H1 (cell line): ENCODE data around the gene ANXA8L1. TPM values are rescaled to one million over a fixed set of nuclear protein-coding genes. Genes with fewer than 3 reads are reported as not detected.
"Not testable (repeated sequence)": the region's sequence is repeated elsewhere in the genome, so short reads cannot be mapped to it uniquely, and the experiment has no call there.

Source experiments
- CTCF ChIA-PET: fragments of 300-600 bp; sonication (Branson Sonifier 250); formaldehyde crosslinking; loops from one replicate; lab custom pipeline; 2021; ENCODE audit not compliant: partially characterized antibody; lab: Charles Lee
- POLR2A ChIA-PET: fragments of 300-600 bp; sonication (Branson Sonifier 250); formaldehyde crosslinking; loops from one replicate; lab custom pipeline; 2021; ENCODE audit warnings: inconsistent platforms; ENCODE audit not compliant: partially characterized antibody; lab: Charles Lee
- DNase-seq, 2 experiments: peaks; one replicate each; pipeline versions ENCODE4 v3.0.0 to v3.0.0-alpha.2; 2010 to 2022; ENCODE audit warnings: low spot score in 2 of 2, low read depth in 1 of 2, mixed read lengths in 1 of 2
- FAIRE-seq: peaks from 2 replicates; lab custom pipeline; 2011; peaks lifted over from hg19 to GRCh38; lab: Jason Lieb, UNC
- H2AFZ ChIP-seq: 2 replicates; pipeline ENCODE4 v1.8.1; 2012; ENCODE audit warnings: low read length, inconsistent platforms
- H2AK5ac ChIP-seq: 2 replicates; pipeline ENCODE4 v1.6.1; 2013; ENCODE audit warnings: low read depth, low read length
- H2BK120ac ChIP-seq: replicated peaks from 2 replicates; pipeline ENCODE3; 2013; ENCODE audit warnings: low read depth, low read length, inconsistent platforms
- H2BK12ac ChIP-seq: 2 replicates; pipeline ENCODE4 v1.6.1; 2013; ENCODE audit warnings: low read depth, low read length
- H2BK15ac ChIP-seq: 2 replicates; pipeline ENCODE4 v1.6.1; 2013; ENCODE audit warnings: low read length
- H2BK20ac ChIP-seq: 2 replicates; pipeline ENCODE4 v1.6.1; 2013; ENCODE audit warnings: low read length
- H2BK5ac ChIP-seq: 2 replicates; pipeline ENCODE4 v1.6.1; 2013; ENCODE audit warnings: low read depth, low read length
- H3K14ac ChIP-seq: 2 replicates; pipeline ENCODE4 v1.6.1; 2013; ENCODE audit warnings: inconsistent platforms; ENCODE audit not compliant: insufficient read length
- H3K18ac ChIP-seq: 2 replicates; pipeline ENCODE4 v1.6.1; 2013; ENCODE audit warnings: low read length; ENCODE audit errors: extremely low read depth
- H3K23ac ChIP-seq: 2 replicates; pipeline ENCODE4 v1.6.1; 2013; ENCODE audit warnings: inconsistent platforms; ENCODE audit not compliant: insufficient read length
- H3K23me2 ChIP-seq: 2 replicates; pipeline ENCODE4 v1.6.1; 2013; ENCODE audit warnings: low read depth, low read length
- H3K27ac ChIP-seq: 2 replicates; pipeline ENCODE4 v1.6.1; 2011; ENCODE audit warnings: low read depth, low read length, inconsistent platforms
- H3K27me3 ChIP-seq, 4 experiments: replicated peaks in 1 of 4; 1 replicate in 1 of 4; 2 replicates in 3 of 4; pipeline versions ENCODE4 v1.6.1 to v1.8.1; 2011 to 2013; ENCODE audit warnings: low read length in 3 of 4, mild to moderate bottlenecking in 3 of 4, inconsistent platforms in 2 of 4, mixed read lengths in 2 of 4, moderate library complexity in 1 of 4; ENCODE audit not compliant: control insufficient read depth in 3 of 4, insufficient read depth in 3 of 4; ENCODE audit errors: extremely low read depth in 1 of 4
- H3K36me3 ChIP-seq, 4 experiments: 2 replicates each; pipeline versions ENCODE4 v1.6.1 to v1.8.1; 2011 to 2013; ENCODE audit warnings: mild to moderate bottlenecking in 4 of 4, low read length in 3 of 4, moderate library complexity in 2 of 4, control low read depth in 1 of 4, inconsistent platforms in 1 of 4; ENCODE audit not compliant: insufficient read depth in 4 of 4, control insufficient read depth in 2 of 4
- H3K4ac ChIP-seq: replicated peaks from 2 replicates; pipeline ENCODE3; 2013; ENCODE audit warnings: low read length, low read depth, mixed read lengths, inconsistent platforms; ENCODE audit not compliant: insufficient read length
- H3K4me1 ChIP-seq, 4 experiments: replicated peaks in 1 of 4; 1 replicate in 1 of 4; 2 replicates in 3 of 4; pipeline versions ENCODE4 v1.6.1 to v1.8.1; 2011 to 2013; ENCODE audit warnings: low read length in 3 of 4, inconsistent platforms in 2 of 4, mixed read lengths in 1 of 4; ENCODE audit not compliant: insufficient read depth in 4 of 4, control insufficient read depth in 3 of 4
- H3K4me2 ChIP-seq, 2 experiments: 2 replicates each; pipeline versions ENCODE4 v1.6.1 to v1.8.1; 2011 to 2013; ENCODE audit warnings: low read depth in 2 of 2, low read length in 2 of 2, control low read depth in 1 of 2, inconsistent platforms in 1 of 2, mild to moderate bottlenecking in 1 of 2; ENCODE audit not compliant: insufficient read depth in 1 of 2
- H3K4me3 ChIP-seq, 4 experiments: fragments of 200-600, 300-600 bp in 1 of 4; sonication (generic), shearing (Covaris generic), sonication (Bioruptor Twin) in 1 of 4; 2 replicates each; pipeline versions ENCODE4 v1.5.1 to v1.8.1; 2011 to 2016; ENCODE audit warnings: low read length in 4 of 4, low read depth in 3 of 4, control low read depth in 2 of 4, inconsistent platforms in 2 of 4, mild to moderate bottlenecking in 2 of 4, mixed read lengths in 1 of 4, moderate library complexity in 1 of 4; ENCODE audit not compliant: insufficient read depth in 2 of 4; ENCODE audit errors: extremely low read depth in 1 of 4
- H3K56ac ChIP-seq: replicated peaks from 2 replicates; pipeline ENCODE3; 2013; ENCODE audit warnings: low read depth, mild to moderate bottlenecking, mixed read lengths, low read length, inconsistent platforms; ENCODE audit not compliant: insufficient read length
- H3K79me1 ChIP-seq: 2 replicates; pipeline ENCODE4 v1.6.1; 2013; ENCODE audit warnings: low read depth, low read length, control low read depth
- H3K79me2 ChIP-seq, 2 experiments: 2 replicates each; pipeline versions ENCODE4 v1.6.1 to v1.8.1; 2012 to 2013; ENCODE audit warnings: low read length in 2 of 2, mild to moderate bottlenecking in 2 of 2, inconsistent platforms in 1 of 2; ENCODE audit not compliant: insufficient read depth in 2 of 2, control insufficient read depth in 1 of 2
- H3K9ac ChIP-seq, 4 experiments: replicated peaks in 1 of 4; 1 replicate in 1 of 4; 2 replicates in 3 of 4; pipeline versions ENCODE4 v1.6.1 to v1.8.1; 2011 to 2013; ENCODE audit warnings: low read depth in 3 of 4, low read length in 3 of 4, control low read depth in 2 of 4, mild to moderate bottlenecking in 2 of 4, moderate library complexity in 2 of 4, inconsistent platforms in 1 of 4; ENCODE audit errors: extremely low read depth in 1 of 4
- H3K9me3 ChIP-seq, 2 experiments: 2 replicates each; pipeline versions ENCODE4 v1.6.1 to v1.8.1; 2012 to 2013; ENCODE audit warnings: mild to moderate bottlenecking in 2 of 2, moderate library complexity in 2 of 2, control low read depth in 1 of 2, inconsistent platforms in 1 of 2, low read depth in 1 of 2, low read length in 1 of 2, mixed read lengths in 1 of 2; ENCODE audit not compliant: insufficient read depth in 2 of 2
- H4K20me1 ChIP-seq, 2 experiments: replicated peaks in 1 of 2; 2 replicates each; pipeline versions ENCODE3 to v1.8.1; 2011 to 2013; ENCODE audit warnings: inconsistent platforms in 2 of 2, low read length in 2 of 2, mild to moderate bottlenecking in 1 of 2; ENCODE audit not compliant: insufficient read depth in 2 of 2, control insufficient read depth in 1 of 2
- H4K5ac ChIP-seq: 2 replicates; pipeline ENCODE4 v1.6.1; 2013; ENCODE audit warnings: low read length, low read depth, mixed read lengths, inconsistent platforms; ENCODE audit not compliant: insufficient read length
- H4K8ac ChIP-seq: 2 replicates; pipeline ENCODE4 v1.8.0; 2013; ENCODE audit warnings: mild to moderate bottlenecking, moderate library complexity, low read length, inconsistent platforms; ENCODE audit not compliant: insufficient read depth; ENCODE audit errors: extremely low read depth
- H4K91ac ChIP-seq: replicated peaks from 2 replicates; pipeline ENCODE3; 2013; ENCODE audit warnings: low read length, mixed read lengths, inconsistent platforms; ENCODE audit not compliant: insufficient read length
- WGBS, 2 experiments: shearing (Covaris generic) in 1 of 2; methylation state at CpG; one replicate each; pipeline versions ENCODE4 v1.1.6 to v1.1.7; 2013 to 2015; ENCODE audit warnings: low lambda C conversion rate in 2 of 2, mixed read lengths in 2 of 2, inconsistent platforms in 1 of 2, low coverage in 1 of 2, missing lambda C conversion rate in 1 of 2; ENCODE audit not compliant: insufficient replicate concordance in 2 of 2, insufficient coverage in 1 of 2, insufficient read length in 1 of 2; ENCODE audit errors: extremely low coverage in 1 of 2, missing lambda C conversion rate in 1 of 2; 5-methylcytosine and 5-hydroxymethylcytosine counted together
- polyA plus RNA-seq, 7 experiments: library from polyadenylated mRNA; depleted of rRNA in 3 of 7; stranded (reverse) in 5 of 7; unstranded in 2 of 7; fragments of >200 nt in 5 of 7; fragments of 200-250 nt in 2 of 7; gene quantifications; 1 replicate in 5 of 7; 2 replicates in 1 of 7; 4 replicates in 1 of 7; pipeline versions ENCODE4 v1.2.1 to v1.2.3, GENCODE V29; 2011 to 2013; ENCODE audit warnings: missing spikeins in 2 of 7, mixed read lengths in 2 of 7
- total RNA-seq: library from RNA; stranded (reverse); fragmentation: NEBNext Ultra II Directional; extraction: Animal tissue kit (Norgen Biotek cat#: 25700); gene quantifications from 2 replicates; pipeline ENCODE4 v1.2.1, GENCODE V29; 2021

The ANXA8L1 gene
- total and polyA plus RNA-seq, 2 of the 8 experiments (the other 6 are each of a cell fraction or from before 2014, with no cell fraction given) = not detected

DNA sequence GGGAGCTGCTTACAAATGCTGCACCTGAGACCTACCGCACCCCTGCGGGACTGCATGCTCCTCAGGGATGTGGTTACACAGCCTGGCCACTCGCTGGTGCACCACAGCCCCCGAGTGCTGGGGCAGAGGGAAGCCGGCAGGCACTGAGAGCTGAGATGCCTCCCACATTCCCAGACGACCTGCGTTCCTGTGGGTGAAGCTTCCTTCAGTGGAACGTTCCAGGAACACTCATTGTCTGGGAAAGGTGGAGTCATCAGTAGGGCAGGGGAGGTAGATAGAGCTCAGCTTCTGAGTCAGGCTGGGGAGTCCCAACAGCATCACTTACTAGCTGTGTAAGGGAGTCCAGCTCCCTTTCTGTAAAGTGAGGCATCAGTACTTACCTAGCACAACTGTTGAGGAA is 2.5 kb downstream of the ANXA8L1 start:
- H2BK15ac ChIP-seq, H3K56ac ChIP-seq, H2BK20ac ChIP-seq, H3K4me3 ChIP-seq, H3K4ac ChIP-seq, H3K14ac ChIP-seq, H3K23me2 ChIP-seq, H3K79me1 ChIP-seq, H2BK12ac ChIP-seq, H3K4me2 ChIP-seq, H3K36me3 ChIP-seq, CTCF ChIA-PET, H2BK5ac ChIP-seq, H4K91ac ChIP-seq, H2BK120ac ChIP-seq, H3K18ac ChIP-seq, H3K9me3 ChIP-seq, H2AK5ac ChIP-seq, H3K4me1 ChIP-seq, H4K5ac ChIP-seq, H4K20me1 ChIP-seq, H3K27ac ChIP-seq, H4K8ac ChIP-seq, H2AFZ ChIP-seq, H3K9ac ChIP-seq, H3K27me3 ChIP-seq, POLR2A ChIA-PET, H3K79me2 ChIP-seq, FAIRE-seq, DNase-seq, H3K23ac ChIP-seq: not testable (repeated sequence)
- 74% methylated on average over 3 of the region's 8 CpGs; no CpG with 5 or more reads in 1 of the 2 experiments for WGBS, 2 experiments

DNA sequence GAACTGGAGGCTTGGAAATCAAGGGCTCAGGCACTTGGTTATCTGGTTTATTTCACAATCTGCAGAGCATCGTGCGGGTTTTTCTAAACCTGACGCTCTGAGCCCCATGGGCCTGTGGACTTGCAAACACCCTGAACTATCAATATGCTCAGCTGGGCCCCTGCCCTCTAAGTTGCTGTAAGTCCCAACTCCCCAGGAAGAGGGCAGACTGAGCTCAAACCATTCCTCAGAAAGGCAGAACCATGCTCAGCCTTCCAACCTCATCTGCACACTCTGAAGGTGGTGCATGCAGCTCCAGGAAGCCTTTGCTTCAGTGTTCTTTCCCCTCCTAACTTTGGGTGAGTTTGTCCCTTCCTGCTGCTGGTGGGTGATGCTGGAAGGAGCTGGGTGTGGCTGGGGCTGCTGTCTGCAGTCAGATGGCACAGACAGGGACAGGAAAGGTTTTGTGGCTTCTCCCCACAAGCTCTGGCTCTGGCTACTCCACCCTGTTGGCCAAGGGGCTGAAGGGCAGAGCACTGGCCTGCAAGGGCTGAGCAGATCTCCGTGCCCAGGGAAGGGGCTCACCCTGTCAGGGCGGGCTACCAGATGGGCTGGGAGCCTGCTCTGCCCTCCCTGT is 3.8 kb downstream of the ANXA8L1 start:
- H3K23me2 ChIP-seq, H3K79me2 ChIP-seq, H3K4me3 ChIP-seq, H3K27ac ChIP-seq, H3K79me1 ChIP-seq, POLR2A ChIA-PET, H2AK5ac ChIP-seq, H2BK20ac ChIP-seq, H3K4ac ChIP-seq, H2AFZ ChIP-seq, H4K91ac ChIP-seq, H4K20me1 ChIP-seq, H3K9ac ChIP-seq, H3K56ac ChIP-seq, H2BK15ac ChIP-seq, H2BK12ac ChIP-seq, H2BK5ac ChIP-seq, H3K36me3 ChIP-seq, H4K8ac ChIP-seq, H3K9me3 ChIP-seq, H3K27me3 ChIP-seq, H3K4me1 ChIP-seq, DNase-seq, H3K23ac ChIP-seq, H3K18ac ChIP-seq, H3K4me2 ChIP-seq, CTCF ChIA-PET, H3K14ac ChIP-seq, H2BK120ac ChIP-seq, FAIRE-seq, H4K5ac ChIP-seq: not testable (repeated sequence)
- 80% methylated on average over 1 of the region's 5 CpGs; no CpG with 5 or more reads in 1 of the 2 experiments for WGBS, 2 experiments
